ENCODE data around the gene CHSY3.
A peak's percentile ranks its signal among the peaks of the same experiment; 100 is the strongest.
"Not testable (repeated sequence)": the region's sequence is repeated elsewhere in the genome, so short reads cannot be mapped to it uniquely, and the experiment has no call there.

The CHSY3 gene

GRCh38 chr5:130171699-130172098, 267.4 kb downstream of the CHSY3 start:
- no peak for DNase-seq

- no peak for DNase-seq
Measured at GRCh38 chr5:130183115-130183514, 278.9 kb downstream of the CHSY3 start.

GRCh38 chr5:130189961-130190360, 285.7 kb downstream of the CHSY3 start:
- DNase-seq = no peak

- peak; percentile 5 for DNase-seq
Measured at GRCh38 chr5:130198927-130199326, 294.7 kb downstream of the CHSY3 start.

- DNase-seq = no peak
Measured at GRCh38 chr5:130206686-130207085, 302.4 kb downstream of the CHSY3 start.

- no peak for DNase-seq
Measured at GRCh38 chr5:130213607-130214006, 309.3 kb downstream of the CHSY3 start.

GRCh38 chr5:130216286-130216685, 312.0 kb downstream of the CHSY3 start:
- no peak for DNase-seq

- DNase-seq = no peak
Measured at GRCh38 chr5:130222573-130222972, 318.3 kb downstream of the CHSY3 start.

GRCh38 chr5:130226556-130226955, 322.3 kb downstream of the CHSY3 start:
- not testable (repeated sequence) for DNase-seq

GRCh38 chr5:130227699-130228098, 323.4 kb downstream of the CHSY3 start:
- DNase-seq = no peak

- DNase-seq = no peak
Measured at GRCh38 chr5:130231786-130232185, 327.5 kb downstream of the CHSY3 start.

- DNase-seq = no peak
Measured at GRCh38 chr5:130234816-130235215, 330.6 kb downstream of the CHSY3 start.
